Osteoblast (primary cell): Measurements from ENCODE around the gene KYNU. TPM values are rescaled to one million over a fixed set of nuclear protein-coding genes. Genes with fewer than 3 reads are reported as not detected.

Experiments used
- DNase-seq: peaks from one replicate; pipeline ENCODE4 v3.0.0; 2011; ENCODE audit warnings: low spot score, mixed read lengths; ENCODE audit not compliant: insufficient read length; ENCODE audit errors: missing footprints
- H2AFZ ChIP-seq: 2 replicates; pipeline ENCODE4 v1.6.0; 2011; ENCODE audit warnings: mild to moderate bottlenecking, low read length
- H3K27ac ChIP-seq: 2 replicates; pipeline ENCODE4 v1.5.1; 2011; ENCODE audit warnings: mild to moderate bottlenecking, low read depth, low read length, moderate library complexity
- H3K27me3 ChIP-seq: 2 replicates; pipeline ENCODE4 v1.6.0; 2012; ENCODE audit warnings: mild to moderate bottlenecking, control low read depth, inconsistent platforms, low read length, moderate library complexity; ENCODE audit not compliant: insufficient read depth
- H3K36me3 ChIP-seq: 2 replicates; pipeline ENCODE4 v1.5.1; 2011; ENCODE audit warnings: mild to moderate bottlenecking, low read length, control low read depth, moderate library complexity; ENCODE audit not compliant: insufficient read depth
- H3K4me1 ChIP-seq: 2 replicates; pipeline ENCODE4 v1.5.1; 2011; ENCODE audit warnings: mild to moderate bottlenecking, low read length, control low read depth, moderate library complexity; ENCODE audit not compliant: insufficient read depth
- H3K4me2 ChIP-seq: 2 replicates; pipeline ENCODE4 v1.6.0; 2011; ENCODE audit warnings: mild to moderate bottlenecking, low read length; ENCODE audit not compliant: insufficient read depth
- H3K4me3 ChIP-seq: fragments of 200-600 bp; sonication (generic); 3 replicates; pipeline ENCODE4 v1.5.1; 2012; ENCODE audit warnings: mild to moderate bottlenecking, low read length, inconsistent platforms; ENCODE audit not compliant: insufficient read depth
- H3K79me2 ChIP-seq: 2 replicates; pipeline ENCODE4 v1.6.0; 2012; ENCODE audit warnings: mild to moderate bottlenecking, low read length, control low read depth, inconsistent platforms; ENCODE audit not compliant: insufficient read depth
- H3K9me3 ChIP-seq: 2 replicates; pipeline ENCODE4 v1.5.1; 2011; ENCODE audit warnings: low read depth, low read length, control low read depth
- H4K20me1 ChIP-seq: 2 replicates; pipeline ENCODE4 v1.6.0; 2012; ENCODE audit warnings: mild to moderate bottlenecking, low read length, control low read depth; ENCODE audit not compliant: insufficient read depth
- CTCF ChIP-seq: IDR thresholded peaks from 2 replicates; pipeline ENCODE4 v1.5.1; 2011; ENCODE audit warnings: mild to moderate bottlenecking, low read depth, low read length, moderate library complexity; ENCODE audit errors: extremely low read depth
- total RNA-seq: library from RNA; depleted of rRNA; stranded (reverse); fragments of >200 nt; gene quantifications from 2 replicates; pipeline ENCODE4 v1.2.3, GENCODE V29; 2012

The KYNU gene
- total RNA-seq, 1 donor, result 10.9 TPM

DNA sequence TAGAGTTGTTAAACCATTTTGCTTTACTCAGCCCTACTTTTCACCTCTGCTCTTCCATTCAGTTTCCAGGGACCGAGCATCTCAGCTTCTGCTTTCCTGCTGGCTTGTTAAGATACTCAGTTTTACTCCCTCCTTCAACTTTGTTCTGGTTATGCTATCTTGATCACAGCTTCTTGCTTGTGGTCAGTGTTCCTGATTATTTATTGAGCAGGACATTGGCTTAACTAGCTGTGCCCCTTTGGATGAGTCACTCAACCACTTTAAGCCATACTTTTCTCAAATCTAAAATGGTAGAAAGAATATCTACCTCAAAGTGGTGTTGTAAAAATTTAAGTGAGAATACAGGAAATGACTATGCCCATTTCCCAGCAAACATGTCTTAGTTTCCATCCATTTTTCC lies 124.0 kb downstream of the KYNU start:
- Histone ChIP-seq H3K4me1 (no peaks in the 10 kb centered on the region), H3K27me3 (no peaks in the 10 kb centered on the region), H3K79me2 (no peaks in the 10 kb centered on the region), H3K9me3 (no peaks in the 10 kb centered on the region), H3K27ac (no peak overlapping the region), H4K20me1 (no peaks in the 10 kb centered on the region), H3K4me2 (no peak overlapping the region), H3K4me3 (no peak overlapping the region), H2AFZ (no peak overlapping the region), H3K36me3 (no peaks in the 10 kb centered on the region)
- no peak for DNase-seq
- TF ChIP-seq CTCF, result no peak

GRCh38 chr2:143015656-143016055 lies 138.2 kb downstream of the KYNU start:
- DNase-seq, result no peak
- Histone ChIP-seq H3K4me2 (peak overlapping the region; percentile 23), H3K4me3 (peak overlapping the region; percentile 41), H3K79me2 (no peaks in the 10 kb centered on the region), H3K9me3 (no peaks in the 10 kb centered on the region), H3K27ac (no peak overlapping the region), H3K4me1 (no peaks in the 10 kb centered on the region), H4K20me1 (no peaks in the 10 kb centered on the region), H3K36me3 (no peaks in the 10 kb centered on the region), H2AFZ (peak overlapping the region; percentile 37), H3K27me3 (no peaks in the 10 kb centered on the region)
- no peak for TF ChIP-seq CTCF

DNA sequence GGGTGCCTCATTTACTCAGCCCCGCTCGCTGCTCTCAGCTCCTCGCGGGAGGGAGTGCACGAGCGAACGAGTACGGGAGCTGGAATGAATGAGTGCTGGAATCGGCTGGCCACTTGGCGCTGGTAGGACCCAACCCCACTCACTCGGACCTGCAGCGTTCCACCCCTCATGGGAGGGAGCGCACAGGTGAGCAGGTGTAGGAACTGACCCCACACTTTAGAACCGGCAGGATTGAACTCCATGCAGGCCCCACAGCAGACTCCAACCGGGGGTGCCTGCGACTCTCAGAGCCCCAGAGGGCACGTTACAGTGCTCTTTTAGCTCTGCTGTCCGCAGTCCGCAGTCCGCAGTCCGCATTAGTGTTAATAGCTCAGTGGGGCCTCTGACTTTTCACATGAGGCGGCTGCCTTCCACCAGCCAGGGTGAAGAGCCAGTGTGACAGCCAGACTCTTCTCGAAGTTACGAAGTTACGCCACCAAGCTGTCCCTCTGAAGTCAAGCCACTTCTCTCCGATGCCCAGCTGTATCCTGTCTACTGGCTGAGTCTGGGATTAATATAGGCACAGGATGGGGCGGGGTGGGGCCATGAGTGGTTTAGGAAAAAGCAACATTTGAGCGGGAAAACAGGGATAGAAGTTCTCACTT lies 149.1 kb downstream of the KYNU start:
- no peak overlapping the region for H3K27ac ChIP-seq
- no peak overlapping the region for H3K4me2 ChIP-seq
- H3K36me3 ChIP-seq, result no peaks in the 10 kb centered on the region
- H3K9me3 ChIP-seq, result no peaks in the 10 kb centered on the region
- peak overlapping the region; percentile 51 for H2AFZ ChIP-seq
- no peaks in the 10 kb centered on the region for H4K20me1 ChIP-seq
- H3K79me2 ChIP-seq, result no peaks in the 10 kb centered on the region
- H3K4me3 ChIP-seq, result no peak overlapping the region
- H3K4me1 ChIP-seq, result no peaks in the 10 kb centered on the region
- DNase-seq, result no peak
- TF ChIP-seq CTCF, result no peak
- no peaks in the 10 kb centered on the region for H3K27me3 ChIP-seq

- no peak for DNase-seq
- Histone ChIP-seq H4K20me1 (no peaks in the 10 kb centered on the region), H3K9me3 (no peaks in the 10 kb centered on the region), H3K27ac (no peak overlapping the region), H3K27me3 (no peaks in the 10 kb centered on the region), H3K36me3 (no peaks in the 10 kb centered on the region), H3K4me1 (no peaks in the 10 kb centered on the region), H2AFZ (no peak overlapping the region), H3K4me3 (no peak overlapping the region), H3K4me2 (no peak overlapping the region), H3K79me2 (no peaks in the 10 kb centered on the region)
- TF ChIP-seq CTCF, result no peak
Measured at GRCh38 chr2:143029141-143029540, 151.7 kb downstream of the KYNU start.
